GM13976 (cell line): ENCODE data around the gene ASMT.
A peak's percentile ranks its signal among the peaks of the same experiment; 100 is the strongest.

Source experiments
- DNase-seq: peaks from one replicate; pipeline ENCODE4 v3.0.0; 2012; ENCODE audit warnings: low spot score
- in situ Hi-C: fragments of 300-500 bp; cut with MboI; formaldehyde crosslinking; loops from one replicate; pipeline ENCODE4 v1.12.0; 2022; ENCODE audit warnings: low sequenced_read_pairs, mixed read lengths, inconsistent platforms; ENCODE audit not compliant: unreplicated experiment
- TF ChIP-seq, protein P1 (sequence below): IDR thresholded peaks from 2 replicates; pipeline ENCODE4 v1.5.1; 2012; ENCODE audit warnings: borderline replicate concordance, mild to moderate bottlenecking; ENCODE audit not compliant: insufficient read depth; ENCODE audit errors: extremely low read depth, missing control alignments, control extremely low read depth

The ASMT gene

GRCh38 chrX:1597345-1598020 is 17.4 kb upstream of the ASMT start:
- TF ChIP-seq, protein P1, sequence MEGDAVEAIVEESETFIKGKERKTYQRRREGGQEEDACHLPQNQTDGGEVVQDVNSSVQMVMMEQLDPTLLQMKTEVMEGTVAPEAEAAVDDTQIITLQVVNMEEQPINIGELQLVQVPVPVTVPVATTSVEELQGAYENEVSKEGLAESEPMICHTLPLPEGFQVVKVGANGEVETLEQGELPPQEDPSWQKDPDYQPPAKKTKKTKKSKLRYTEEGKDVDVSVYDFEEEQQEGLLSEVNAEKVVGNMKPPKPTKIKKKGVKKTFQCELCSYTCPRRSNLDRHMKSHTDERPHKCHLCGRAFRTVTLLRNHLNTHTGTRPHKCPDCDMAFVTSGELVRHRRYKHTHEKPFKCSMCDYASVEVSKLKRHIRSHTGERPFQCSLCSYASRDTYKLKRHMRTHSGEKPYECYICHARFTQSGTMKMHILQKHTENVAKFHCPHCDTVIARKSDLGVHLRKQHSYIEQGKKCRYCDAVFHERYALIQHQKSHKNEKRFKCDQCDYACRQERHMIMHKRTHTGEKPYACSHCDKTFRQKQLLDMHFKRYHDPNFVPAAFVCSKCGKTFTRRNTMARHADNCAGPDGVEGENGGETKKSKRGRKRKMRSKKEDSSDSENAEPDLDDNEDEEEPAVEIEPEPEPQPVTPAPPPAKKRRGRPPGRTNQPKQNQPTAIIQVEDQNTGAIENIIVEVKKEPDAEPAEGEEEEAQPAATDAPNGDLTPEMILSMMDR: no peak
- no peak for DNase-seq
- in situ Hi-C loops: no loop called here

DNA sequence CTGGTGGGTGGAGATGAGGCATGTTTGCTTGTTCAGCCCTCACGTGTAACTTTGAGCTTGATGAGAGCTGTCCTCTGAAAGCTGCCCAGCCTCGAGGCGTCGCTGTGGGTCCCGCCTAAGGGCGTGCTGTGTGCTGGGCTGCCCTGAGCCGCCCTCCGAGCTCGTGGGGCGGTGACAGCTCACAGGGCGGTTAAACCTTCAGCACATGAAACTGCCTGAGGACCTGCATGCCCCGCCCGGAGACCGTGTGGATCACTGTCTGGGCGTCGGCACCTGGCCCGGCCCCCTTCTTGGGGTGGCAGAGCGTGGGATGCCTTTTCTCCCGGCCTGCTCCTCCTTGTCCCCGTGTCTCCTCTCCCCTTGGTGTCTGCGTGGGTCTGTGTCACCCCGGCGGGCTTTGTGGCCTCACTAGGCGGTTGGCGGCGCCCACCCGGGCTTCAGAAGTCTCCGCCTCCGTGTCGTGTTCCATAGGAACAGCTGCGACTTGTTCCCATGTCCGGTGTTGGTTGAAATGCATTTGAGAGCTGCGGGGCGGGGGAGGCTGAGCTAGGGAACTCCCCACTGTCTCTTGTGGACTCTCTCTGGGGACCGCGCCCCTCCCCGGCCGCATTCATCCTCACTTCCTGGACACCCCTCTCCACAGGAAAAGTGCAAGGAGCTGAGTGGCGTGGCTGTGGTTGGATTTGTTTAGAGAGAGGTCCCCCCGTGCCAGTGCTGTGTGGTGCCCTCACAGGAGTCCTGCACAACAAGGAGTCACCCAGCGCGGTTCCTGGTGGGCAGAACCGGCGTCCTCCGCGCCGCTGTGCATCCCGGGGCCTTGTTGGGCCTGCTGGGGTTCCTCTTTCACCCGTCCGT is 16.6 kb upstream of the ASMT start:
- peak; percentile 61 for DNase-seq
- TF ChIP-seq, protein P1: no peak
- in situ Hi-C loops: no loop called here

- TF ChIP-seq, protein P1: no peak
- in situ Hi-C loops: no loop called here
- peak; percentile 20 for DNase-seq
These were observed 15.7 kb upstream of the ASMT start for GRCh38 chrX:1598876-1599790.

DNA sequence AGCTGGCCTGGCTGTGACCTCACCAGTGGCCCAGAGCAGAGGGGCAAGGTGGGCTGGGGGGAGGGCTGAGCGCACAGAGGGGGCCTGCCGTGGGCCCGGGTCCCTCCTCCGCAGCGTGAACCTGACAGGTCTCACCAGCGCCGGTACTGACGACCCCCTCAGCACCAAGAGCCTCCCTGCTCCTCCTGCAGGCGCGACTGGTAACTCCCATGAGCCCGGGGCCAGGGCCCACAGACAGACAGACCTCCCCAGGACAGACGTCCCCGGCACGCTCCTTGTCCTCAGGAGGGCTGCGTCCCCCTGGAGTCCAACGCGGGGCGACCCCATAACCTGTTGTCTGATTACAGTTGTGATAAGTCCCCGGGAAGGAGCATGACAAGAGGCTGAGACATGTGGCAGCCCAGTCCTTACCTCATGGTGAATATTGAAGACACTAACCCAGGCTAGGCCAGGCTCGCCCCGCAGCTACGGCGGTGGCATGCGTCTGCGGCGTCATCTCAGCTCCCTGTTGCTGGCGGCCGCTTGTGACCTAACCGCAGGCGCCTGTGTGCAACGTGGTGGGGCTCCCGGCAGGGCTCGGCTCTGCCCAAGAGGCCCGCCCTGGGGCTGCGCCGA is 15.0 kb upstream of the ASMT start:
- in situ Hi-C loops: no loop called here
- DNase-seq: peak; percentile 21
- TF ChIP-seq, protein P1: no peak

DNA sequence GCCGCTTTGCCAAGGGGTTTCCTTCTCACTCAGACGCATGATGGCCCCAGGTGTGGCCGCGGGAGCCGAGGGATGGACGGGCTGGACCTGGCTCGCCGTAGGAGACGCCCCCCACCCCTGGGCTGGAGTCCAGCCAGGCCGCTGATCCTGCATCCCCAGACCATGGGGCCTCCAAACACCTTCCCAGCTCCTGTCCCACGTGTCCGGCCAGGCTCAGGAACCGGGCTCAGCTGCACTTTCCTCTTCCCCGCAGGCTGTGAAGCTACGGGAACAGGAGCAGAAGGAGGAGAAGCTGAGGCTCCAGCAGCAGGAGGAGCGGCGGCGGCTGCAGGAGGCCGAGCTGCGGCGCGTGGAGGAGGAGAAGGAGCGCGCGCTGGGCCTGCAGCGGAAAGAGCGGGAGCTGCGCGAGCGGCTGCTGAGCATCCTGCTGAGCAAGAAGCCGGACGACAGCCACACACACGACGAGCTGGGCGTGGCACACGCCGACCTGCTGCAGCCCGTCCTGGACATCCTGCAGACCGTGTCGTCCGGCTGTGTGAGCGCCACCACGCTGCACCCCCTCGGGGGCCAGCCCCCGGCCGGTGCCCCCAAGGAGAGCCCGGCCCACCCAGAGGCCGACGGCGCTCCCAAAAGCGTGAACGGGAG is 14.3 kb upstream of the ASMT start:
- no peak for DNase-seq
- TF ChIP-seq, protein P1: no peak
- in situ Hi-C loops: no loop called here
